Keratinocyte (primary cell): ENCODE data around the gene ZNF205. TPM values are rescaled to one million over a fixed set of nuclear protein-coding genes. Genes with fewer than 3 reads are reported as not detected.

ENCODE experiments used
- DNase-seq: peaks from one replicate; pipeline ENCODE4 v3.0.0-alpha.2; 2011; ENCODE audit warnings: low read depth, missing footprints, low spot score
- FAIRE-seq: peaks from 2 replicates; lab custom pipeline; 2011; peaks lifted over from hg19 to GRCh38; lab: Jason Lieb, UNC
- H2AFZ ChIP-seq: 2 replicates; pipeline ENCODE4 v1.6.0; 2012; ENCODE audit warnings: low read length, control low read depth, inconsistent platforms; ENCODE audit not compliant: control insufficient read depth
- H3K27ac ChIP-seq: 2 replicates; pipeline ENCODE4 v1.5.1; 2011; ENCODE audit warnings: low read length; ENCODE audit not compliant: control insufficient read depth, insufficient read depth
- H3K27me3 ChIP-seq: 3 replicates; pipeline ENCODE4 v1.6.0; 2011; ENCODE audit warnings: low read length; ENCODE audit not compliant: control insufficient read depth, insufficient read depth; ENCODE audit errors: extremely low read depth
- H3K36me3 ChIP-seq, 2 experiments: 2 replicates in 1 of 2; 3 replicates in 1 of 2; pipeline ENCODE4 v1.5.1; 2011; ENCODE audit warnings: low read length in 2 of 2, mild to moderate bottlenecking in 1 of 2; ENCODE audit not compliant: control insufficient read depth in 2 of 2, insufficient read depth in 2 of 2; ENCODE audit errors: extremely low read depth in 1 of 2
- H3K4me1 ChIP-seq: 3 replicates; pipeline ENCODE4 v1.5.1; 2011; ENCODE audit warnings: low read length; ENCODE audit not compliant: control insufficient read depth, insufficient read depth; ENCODE audit errors: extremely low read depth
- H3K4me2 ChIP-seq: 3 replicates; pipeline ENCODE4 v1.6.0; 2011; ENCODE audit warnings: low read depth, low read length; ENCODE audit not compliant: control insufficient read depth, insufficient read depth; ENCODE audit errors: extremely low read depth
- H3K4me3 ChIP-seq, 3 experiments: fragments of 200-600 bp in 1 of 3; sonication (generic) in 1 of 3; 2 replicates in 2 of 3; 3 replicates in 1 of 3; pipeline ENCODE4 v1.5.1; 2011 to 2016; ENCODE audit warnings: low read length in 3 of 3, mild to moderate bottlenecking in 3 of 3, control low read depth in 2 of 3, inconsistent platforms in 1 of 3, low read depth in 1 of 3, mixed read lengths in 1 of 3, mixed run types in 1 of 3, moderate library complexity in 1 of 3; ENCODE audit not compliant: control insufficient read depth in 2 of 3, insufficient read depth in 2 of 3; ENCODE audit errors: extremely low read depth in 1 of 3
- H3K79me2 ChIP-seq: 2 replicates; pipeline ENCODE4 v1.6.0; 2012; ENCODE audit warnings: low read length; ENCODE audit not compliant: control insufficient read depth, insufficient read depth
- H3K9ac ChIP-seq: 3 replicates; pipeline ENCODE4 v1.6.0; 2011; ENCODE audit warnings: low read length; ENCODE audit not compliant: control insufficient read depth, insufficient read depth; ENCODE audit errors: extremely low read depth
- H3K9me1 ChIP-seq: 3 replicates; pipeline ENCODE4 v1.6.0; 2011; ENCODE audit warnings: low read length; ENCODE audit not compliant: control insufficient read depth, insufficient read depth; ENCODE audit errors: extremely low read depth
- H3K9me3 ChIP-seq: 2 replicates; pipeline ENCODE4 v1.5.1; 2012; ENCODE audit warnings: low read depth, low read length; ENCODE audit not compliant: control insufficient read depth
- H4K20me1 ChIP-seq: 3 replicates; pipeline ENCODE4 v1.6.0; 2011; ENCODE audit warnings: low read length; ENCODE audit not compliant: control insufficient read depth, insufficient read depth; ENCODE audit errors: extremely low read depth
- EZH2 ChIP-seq: IDR thresholded peaks from one replicate; pipeline ENCODE4 v1.6.1; 2012; ENCODE audit warnings: inconsistent platforms, mild to moderate bottlenecking, low read length, moderate library complexity
- dilution Hi-C: fragments of 300-500 bp; cut with MboI; formaldehyde crosslinking; loops from one replicate; pipeline ENCODE4 v1.7.0; 2020; ENCODE audit warnings: low sequenced_read_pairs; ENCODE audit not compliant: extremely low pct_ligation_motif_present
- polyA plus RNA-seq, 5 experiments: library from polyadenylated mRNA; depleted of rRNA in 3 of 5; stranded (reverse) in 3 of 5; stranded (forward) in 1 of 5; unstranded in 1 of 5; fragments of >200 nt; gene quantifications; 1 replicate in 1 of 5; 2 replicates in 3 of 5; 3 replicates in 1 of 5; pipeline versions ENCODE4 v1.2.1 to v1.2.3, GENCODE V29; 2011 to 2012; ENCODE audit warnings: missing spikeins in 2 of 5, low read depth in 1 of 5, low replicate concordance in 1 of 5
- TF ChIP-seq, protein P1 (sequence below), 3 experiments: IDR thresholded peaks in 1 of 3; conservative IDR thresholded peaks in 1 of 3; optimal IDR thresholded peaks in 1 of 3; 2 replicates in 2 of 3; 3 replicates in 1 of 3; pipeline versions ENCODE3 to v1.5.1; 2011; ENCODE audit warnings: low read length in 3 of 3, mild to moderate bottlenecking in 3 of 3, moderate library complexity in 2 of 3, control low read depth in 1 of 3, inconsistent platforms in 1 of 3; ENCODE audit not compliant: insufficient read depth in 2 of 3; ENCODE audit errors: extremely low read depth in 1 of 3

Gene ZNF205
- polyA plus RNA-seq, 1 donor (not counting 4 experiments of a cell fraction or from before 2014, with no cell fraction given) = 6.0 TPM

DNA sequence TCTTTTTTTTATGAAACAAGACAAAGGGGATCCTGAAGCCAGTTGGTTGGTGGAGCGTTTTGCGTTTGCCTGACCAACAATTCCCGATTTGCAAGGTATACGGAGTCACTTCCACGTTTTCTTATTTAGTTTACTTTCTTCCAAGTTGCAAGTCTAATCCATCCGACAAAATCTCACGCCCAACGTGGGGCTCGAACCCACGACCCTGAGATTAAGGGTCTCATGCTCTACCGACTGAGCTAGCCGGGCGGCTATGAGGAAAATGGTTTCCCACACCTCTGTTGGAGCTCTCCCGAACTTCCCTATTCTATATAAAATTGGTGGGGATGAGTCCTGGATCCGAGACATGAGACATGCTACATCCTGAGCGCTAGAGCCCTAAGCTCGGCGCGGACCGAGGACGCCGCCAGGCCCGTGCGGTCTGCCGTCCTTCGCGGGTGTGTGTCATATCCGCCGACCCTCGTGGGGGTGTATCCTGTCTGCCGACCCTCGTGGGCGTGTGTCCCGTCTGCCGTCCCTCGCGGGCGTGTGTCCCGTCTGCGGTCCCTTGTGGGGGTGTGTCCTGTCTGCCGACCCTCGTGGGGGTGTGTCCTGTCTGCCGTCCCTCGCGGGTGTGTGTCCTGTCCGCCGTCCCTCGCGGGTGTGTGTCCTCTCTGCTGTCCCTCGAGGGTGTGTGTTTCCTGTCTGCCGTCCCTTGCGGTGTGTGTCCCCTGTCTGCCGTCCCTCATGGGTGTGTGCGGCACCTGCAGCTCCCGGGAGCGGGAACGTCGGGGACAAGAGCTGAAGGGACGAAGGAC is 45.0 kb downstream of the ZNF205 start:
- H2AFZ ChIP-seq = peak overlapping the region; percentile 65
- no peaks in the 10 kb centered on the region for H3K9me3 ChIP-seq
- H3K27ac ChIP-seq = peak overlapping the region; percentile 82
- H3K4me3 ChIP-seq = peak overlapping the region; percentile 72 to 83 (median 77)
- peak; percentile 82 for DNase-seq
- peak; percentile 44 for FAIRE-seq
- peaks cover 7% of the 10 kb centered on the region for H3K4me1 ChIP-seq
- H3K9ac ChIP-seq = peak overlapping the region; percentile 85
- dilution Hi-C loops = no loop called here
- peaks cover 2% of the 10 kb centered on the region for H4K20me1 ChIP-seq
- H3K4me2 ChIP-seq = peak overlapping the region; percentile 90
- H3K9me1 ChIP-seq = no peaks in the 10 kb centered on the region
- H3K36me3 ChIP-seq = no peaks in the 10 kb centered on the region
- H3K27me3 ChIP-seq = no peaks in the 10 kb centered on the region
- no peaks in the 10 kb centered on the region for H3K79me2 ChIP-seq
- TF ChIP-seq, protein P1, sequence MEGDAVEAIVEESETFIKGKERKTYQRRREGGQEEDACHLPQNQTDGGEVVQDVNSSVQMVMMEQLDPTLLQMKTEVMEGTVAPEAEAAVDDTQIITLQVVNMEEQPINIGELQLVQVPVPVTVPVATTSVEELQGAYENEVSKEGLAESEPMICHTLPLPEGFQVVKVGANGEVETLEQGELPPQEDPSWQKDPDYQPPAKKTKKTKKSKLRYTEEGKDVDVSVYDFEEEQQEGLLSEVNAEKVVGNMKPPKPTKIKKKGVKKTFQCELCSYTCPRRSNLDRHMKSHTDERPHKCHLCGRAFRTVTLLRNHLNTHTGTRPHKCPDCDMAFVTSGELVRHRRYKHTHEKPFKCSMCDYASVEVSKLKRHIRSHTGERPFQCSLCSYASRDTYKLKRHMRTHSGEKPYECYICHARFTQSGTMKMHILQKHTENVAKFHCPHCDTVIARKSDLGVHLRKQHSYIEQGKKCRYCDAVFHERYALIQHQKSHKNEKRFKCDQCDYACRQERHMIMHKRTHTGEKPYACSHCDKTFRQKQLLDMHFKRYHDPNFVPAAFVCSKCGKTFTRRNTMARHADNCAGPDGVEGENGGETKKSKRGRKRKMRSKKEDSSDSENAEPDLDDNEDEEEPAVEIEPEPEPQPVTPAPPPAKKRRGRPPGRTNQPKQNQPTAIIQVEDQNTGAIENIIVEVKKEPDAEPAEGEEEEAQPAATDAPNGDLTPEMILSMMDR (optimal IDR thresholded peaks at IDR 0.05 in 1 of 3, IDR thresholded peaks at IDR 0.05 in 1 of 3, conservative IDR thresholded peaks at IDR 0.05 in 1 of 3; ENCODE audit: extremely low read depth in 1 of 3, insufficient read depth in 2 of 3, low read length in 3 of 3) = no peak
- TF ChIP-seq EZH2 = no peak

- no peak for TF ChIP-seq EZH2
- TF ChIP-seq, protein P1 (optimal IDR thresholded peaks at IDR 0.05 in 1 of 3, IDR thresholded peaks at IDR 0.05 in 1 of 3, conservative IDR thresholded peaks at IDR 0.05 in 1 of 3; ENCODE audit: extremely low read depth in 1 of 3, insufficient read depth in 2 of 3, low read length in 3 of 3) = no peak
- dilution Hi-C loops = no loop called here
- no peaks in the 10 kb centered on the region for H3K9me1 ChIP-seq
- H3K4me1 ChIP-seq = peaks cover 5% of the 10 kb centered on the region
- peak overlapping the region; percentile 82 for H3K27ac ChIP-seq
- no peak for FAIRE-seq
- H3K27me3 ChIP-seq = no peaks in the 10 kb centered on the region
- no peak for DNase-seq
- H2AFZ ChIP-seq = peak overlapping the region; percentile 65
- no peaks in the 10 kb centered on the region for H3K9me3 ChIP-seq
- H3K79me2 ChIP-seq = no peaks in the 10 kb centered on the region
- H3K9ac ChIP-seq = peak overlapping the region; percentile 85
- no peaks in the 10 kb centered on the region for H4K20me1 ChIP-seq
- H3K4me2 ChIP-seq = peak overlapping the region; percentile 90
- no peaks in the 10 kb centered on the region for H3K36me3 ChIP-seq
- H3K4me3 ChIP-seq = peak overlapping the region; percentile 72 to 83 (median 77)
Observed at GRCh38 chr16:3158026-3158509, 45.7 kb downstream of the ZNF205 start.
